GM23338 (cell line): Measurements from ENCODE around the gene ATF4. TPM values are rescaled to one million over a fixed set of nuclear protein-coding genes. Genes with fewer than 3 reads are reported as not detected.

Experiments used
- ATAC-seq: fragments of 200-7000 bp; cut with Tn5 transposase; 3 replicates; pipeline ENCODE4 v1.9.1; 2020
- DNase-seq: peaks from one replicate; pipeline ENCODE4 v3.0.0-alpha.2; 2015; ENCODE audit warnings: low spot score
- H2AFZ ChIP-seq: fragments of 200-600 bp; sonication (generic); 2 replicates; pipeline ENCODE4 v1.8.0; 2016; ENCODE audit warnings: antibody characterized with exemption, mild to moderate bottlenecking, moderate library complexity
- H3F3A ChIP-seq: fragments of 200-600 bp; sonication (generic); replicated peaks from 2 replicates; pipeline ENCODE4 v1.8.0; 2017; ENCODE audit warnings: antibody characterized with exemption, mixed run types, low read depth
- H3K27ac ChIP-seq: fragments of 200-600 bp; sonication (generic); 2 replicates; pipeline ENCODE4 v1.6.1; 2016; ENCODE audit warnings: low read depth
- H3K27me3 ChIP-seq: fragments of 200-600 bp; sonication (generic); 2 replicates; pipeline ENCODE4 v1.8.0; 2016; ENCODE audit warnings: mild to moderate bottlenecking, mixed run types, moderate library complexity; ENCODE audit not compliant: insufficient read depth
- H3K36me3 ChIP-seq: fragments of 200-600 bp; sonication (generic); 2 replicates; pipeline ENCODE4 v1.8.0; 2016; ENCODE audit warnings: mild to moderate bottlenecking; ENCODE audit not compliant: insufficient read depth
- H3K4me1 ChIP-seq: fragments of 200-600 bp; sonication (generic); 2 replicates; pipeline ENCODE4 v1.8.0; 2016; ENCODE audit warnings: mild to moderate bottlenecking, moderate library complexity; ENCODE audit not compliant: insufficient read depth
- H3K4me2 ChIP-seq: fragments of 200-600 bp; sonication (generic); 2 replicates; pipeline ENCODE4 v1.7.1; 2017; ENCODE audit warnings: mixed run types
- H3K4me3 ChIP-seq: fragments of 200-600 bp; sonication (generic); 2 replicates; pipeline ENCODE4 v1.6.1; 2016; ENCODE audit warnings: mixed run types
- H3K79me2 ChIP-seq: fragments of 200-600 bp; sonication (generic); replicated peaks from 2 replicates; pipeline ENCODE4 v1.8.0; 2017; ENCODE audit warnings: mild to moderate bottlenecking; ENCODE audit not compliant: insufficient read depth
- H3K9me2 ChIP-seq: fragments of 200-600 bp; sonication (generic); 2 replicates; pipeline ENCODE4 v1.8.0; 2017; ENCODE audit not compliant: insufficient read depth
- H4K20me1 ChIP-seq: fragments of 200-600 bp; sonication (generic); replicated peaks from 2 replicates; pipeline ENCODE4 v1.8.0; 2017; ENCODE audit warnings: mild to moderate bottlenecking; ENCODE audit not compliant: insufficient read depth
- H3K27ac Mint-ChIP-seq: 2 replicates; pipeline ENCODE4 v1.8.0; 2020; ENCODE audit warnings: inconsistent platforms, mild to moderate bottlenecking, moderate library complexity, mixed read lengths
- H3K27me3 Mint-ChIP-seq: 3 replicates; pipeline ENCODE4 v1.8.0; 2022; ENCODE audit warnings: low read depth, mild to moderate bottlenecking, moderate library complexity, mixed read lengths, inconsistent platforms; ENCODE audit not compliant: insufficient read depth, poor library complexity
- H3K36me3 Mint-ChIP-seq: 3 replicates; pipeline ENCODE4 v1.8.0; 2021; ENCODE audit warnings: low read depth, mild to moderate bottlenecking, inconsistent platforms, moderate library complexity, mixed read lengths
- H3K4me1 Mint-ChIP-seq: 3 replicates; pipeline ENCODE4 v1.8.0; 2020; ENCODE audit warnings: mild to moderate bottlenecking, inconsistent platforms, mixed read lengths
- H3K4me3 Mint-ChIP-seq: 3 replicates; pipeline ENCODE4 v1.8.0; 2021; ENCODE audit warnings: moderate library complexity, mild to moderate bottlenecking, inconsistent platforms, mixed read lengths
- H3K9me3 Mint-ChIP-seq: 3 replicates; pipeline ENCODE4 v1.8.0; 2020; ENCODE audit warnings: moderate library complexity, mild to moderate bottlenecking, inconsistent platforms, mixed read lengths
- CREB1 ChIP-seq: fragments of 250-450 bp; sonication (Bioruptor Pico); IDR thresholded peaks from 2 replicates; pipeline ENCODE4 v1.5.0; 2020; ENCODE audit warnings: low read depth, mild to moderate bottlenecking, moderate library complexity
- EZH2 ChIP-seq: fragments of 200-600 bp; sonication (generic); IDR thresholded peaks from one replicate; pipeline ENCODE4 v1.8.0; 2017; ENCODE audit warnings: antibody characterized with exemption, mild to moderate bottlenecking, low read depth; ENCODE audit not compliant: unreplicated experiment
- EZH2phosphoT487 ChIP-seq: fragments of 200-600 bp; sonication (generic); IDR thresholded peaks from one replicate; pipeline ENCODE4 v1.8.1; 2018; ENCODE audit warnings: antibody characterized with exemption; ENCODE audit not compliant: unreplicated experiment
- JUNB ChIP-seq: IDR thresholded peaks from one replicate; pipeline ENCODE4 v1.6.1; 2016; ENCODE audit warnings: antibody characterized with exemption; ENCODE audit not compliant: unreplicated experiment
- STAT1 ChIP-seq: IDR thresholded peaks from one replicate; pipeline ENCODE4 v1.6.1; 2016; ENCODE audit warnings: antibody characterized with exemption; ENCODE audit not compliant: unreplicated experiment
- ZNF331 ChIP-seq: fragments of 250-450 bp; sonication (Bioruptor Pico); IDR thresholded peaks from 2 replicates; pipeline ENCODE4 v1.5.0; 2020; ENCODE audit warnings: low read depth, mild to moderate bottlenecking, moderate library complexity
- polyA plus RNA-seq: library from polyadenylated mRNA; unstranded; fragments of >200 nt; fragmentation: Nextera tagmentation; extraction: Ambion mirVana; gene quantifications from 2 replicates; pipeline ENCODE4 v1.2.1, GENCODE V29; 2016
- total RNA-seq: library from RNA; depleted of rRNA; stranded (reverse); fragments of >200 nt; shearing (Covaris generic); gene quantifications from 2 replicates; pipeline ENCODE4 v1.2.3, GENCODE V29; 2014
- TF ChIP-seq, protein P1 (sequence below): fragments of 250-450 bp; sonication (Bioruptor Pico); IDR thresholded peaks from 2 replicates; pipeline ENCODE4 v1.5.0; 2020; ENCODE audit warnings: mild to moderate bottlenecking, moderate library complexity
- TF ChIP-seq, protein P2 (sequence below), 2 experiments: fragments of 200-600 bp in 1 of 2; sonication (generic) in 1 of 2; conservative IDR thresholded peaks; 2 replicates each; pipeline versions ENCODE4 v1.5.1 to v1.6.1; 2016 to 2017; ENCODE audit warnings: antibody characterized with exemption in 2 of 2, low read depth in 2 of 2, mild to moderate bottlenecking in 2 of 2, moderate library complexity in 1 of 2
- TF ChIP-seq, protein P3 (sequence below): IDR thresholded peaks from one replicate; pipeline ENCODE4 v1.6.1; 2018; ENCODE audit warnings: antibody characterized with exemption; ENCODE audit not compliant: unreplicated experiment

ATF4 gene
- total and polyA plus RNA-seq, 2 experiments from 2014 or later, result 446 to 553 TPM

DNA sequence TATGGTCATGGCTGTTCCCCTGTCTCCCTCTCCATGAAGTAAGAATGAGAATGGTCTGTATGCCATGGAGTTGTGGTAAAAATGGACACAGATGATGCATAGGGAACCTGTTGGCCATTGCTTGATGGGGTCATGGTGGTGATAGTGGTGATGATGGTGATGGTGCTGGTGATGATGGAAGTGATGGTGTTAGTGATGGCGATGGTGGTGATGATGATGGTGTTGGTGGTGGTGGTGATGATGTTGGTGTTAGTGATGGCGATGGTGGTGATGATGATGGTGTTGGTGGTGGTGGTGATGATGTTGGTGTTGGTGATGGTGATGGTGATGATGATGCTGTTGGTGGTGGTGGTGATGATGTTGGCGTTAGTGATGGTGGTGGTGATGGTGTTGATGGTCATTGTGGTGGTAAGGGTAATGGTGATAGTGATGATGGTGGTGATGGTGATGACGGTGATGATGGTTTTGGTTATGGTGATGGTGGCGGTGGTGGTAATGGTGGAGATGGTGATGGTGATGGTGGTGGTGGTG is 45.1 kb downstream of the ATF4 start (continued):
- TF ChIP-seq, protein P1, sequence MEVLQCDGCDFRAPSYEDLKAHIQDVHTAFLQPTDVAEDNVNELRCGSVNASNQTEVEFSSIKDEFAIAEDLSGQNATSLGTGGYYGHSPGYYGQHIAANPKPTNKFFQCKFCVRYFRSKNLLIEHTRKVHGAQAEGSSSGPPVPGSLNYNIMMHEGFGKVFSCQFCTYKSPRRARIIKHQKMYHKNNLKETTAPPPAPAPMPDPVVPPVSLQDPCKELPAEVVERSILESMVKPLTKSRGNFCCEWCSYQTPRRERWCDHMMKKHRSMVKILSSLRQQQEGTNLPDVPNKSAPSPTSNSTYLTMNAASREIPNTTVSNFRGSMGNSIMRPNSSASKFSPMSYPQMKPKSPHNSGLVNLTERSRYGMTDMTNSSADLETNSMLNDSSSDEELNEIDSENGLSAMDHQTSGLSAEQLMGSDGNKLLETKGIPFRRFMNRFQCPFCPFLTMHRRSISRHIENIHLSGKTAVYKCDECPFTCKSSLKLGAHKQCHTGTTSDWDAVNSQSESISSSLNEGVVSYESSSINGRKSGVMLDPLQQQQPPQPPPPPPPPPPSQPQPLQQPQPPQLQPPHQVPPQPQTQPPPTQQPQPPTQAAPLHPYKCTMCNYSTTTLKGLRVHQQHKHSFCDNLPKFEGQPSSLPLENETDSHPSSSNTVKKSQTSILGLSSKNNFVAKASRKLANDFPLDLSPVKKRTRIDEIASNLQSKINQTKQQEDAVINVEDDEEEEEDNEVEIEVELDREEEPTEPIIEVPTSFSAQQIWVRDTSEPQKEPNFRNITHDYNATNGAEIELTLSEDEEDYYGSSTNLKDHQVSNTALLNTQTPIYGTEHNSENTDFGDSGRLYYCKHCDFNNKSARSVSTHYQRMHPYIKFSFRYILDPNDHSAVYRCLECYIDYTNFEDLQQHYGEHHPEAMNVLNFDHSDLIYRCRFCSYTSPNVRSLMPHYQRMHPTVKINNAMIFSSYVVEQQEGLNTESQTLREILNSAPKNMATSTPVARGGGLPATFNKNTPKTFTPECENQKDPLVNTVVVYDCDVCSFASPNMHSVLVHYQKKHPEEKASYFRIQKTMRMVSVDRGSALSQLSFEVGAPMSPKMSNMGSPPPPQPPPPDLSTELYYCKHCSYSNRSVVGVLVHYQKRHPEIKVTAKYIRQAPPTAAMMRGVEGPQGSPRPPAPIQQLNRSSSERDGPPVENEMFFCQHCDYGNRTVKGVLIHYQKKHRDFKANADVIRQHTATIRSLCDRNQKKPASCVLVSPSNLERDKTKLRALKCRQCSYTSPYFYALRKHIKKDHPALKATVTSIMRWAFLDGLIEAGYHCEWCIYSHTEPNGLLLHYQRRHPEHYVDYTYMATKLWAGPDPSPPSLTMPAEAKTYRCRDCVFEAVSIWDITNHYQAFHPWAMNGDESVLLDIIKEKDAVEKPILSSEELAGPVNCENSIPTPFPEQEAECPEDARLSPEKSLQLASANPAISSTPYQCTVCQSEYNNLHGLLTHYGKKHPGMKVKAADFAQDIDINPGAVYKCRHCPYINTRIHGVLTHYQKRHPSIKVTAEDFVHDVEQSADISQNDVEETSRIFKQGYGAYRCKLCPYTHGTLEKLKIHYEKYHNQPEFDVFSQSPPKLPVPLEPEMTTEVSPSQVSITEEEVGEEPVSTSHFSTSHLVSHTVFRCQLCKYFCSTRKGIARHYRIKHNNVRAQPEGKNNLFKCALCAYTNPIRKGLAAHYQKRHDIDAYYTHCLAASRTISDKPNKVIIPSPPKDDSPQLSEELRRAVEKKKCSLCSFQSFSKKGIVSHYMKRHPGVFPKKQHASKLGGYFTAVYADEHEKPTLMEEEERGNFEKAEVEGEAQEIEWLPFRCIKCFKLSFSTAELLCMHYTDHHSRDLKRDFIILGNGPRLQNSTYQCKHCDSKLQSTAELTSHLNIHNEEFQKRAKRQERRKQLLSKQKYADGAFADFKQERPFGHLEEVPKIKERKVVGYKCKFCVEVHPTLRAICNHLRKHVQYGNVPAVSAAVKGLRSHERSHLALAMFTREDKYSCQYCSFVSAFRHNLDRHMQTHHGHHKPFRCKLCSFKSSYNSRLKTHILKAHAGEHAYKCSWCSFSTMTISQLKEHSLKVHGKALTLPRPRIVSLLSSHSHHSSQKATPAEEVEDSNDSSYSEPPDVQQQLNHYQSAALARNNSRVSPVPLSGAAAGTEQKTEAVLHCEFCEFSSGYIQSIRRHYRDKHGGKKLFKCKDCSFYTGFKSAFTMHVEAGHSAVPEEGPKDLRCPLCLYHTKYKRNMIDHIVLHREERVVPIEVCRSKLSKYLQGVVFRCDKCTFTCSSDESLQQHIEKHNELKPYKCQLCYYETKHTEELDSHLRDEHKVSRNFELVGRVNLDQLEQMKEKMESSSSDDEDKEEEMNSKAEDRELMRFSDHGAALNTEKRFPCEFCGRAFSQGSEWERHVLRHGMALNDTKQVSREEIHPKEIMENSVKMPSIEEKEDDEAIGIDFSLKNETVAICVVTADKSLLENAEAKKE (CRISPR knock-in tag), result no peak
- TF ChIP-seq EZH2 (no peak), EZH2phosphoT487 (no peak)

- Mint-ChIP-seq H3K9me3 (peaks cover 7% of the 10 kb centered on the region), H3K4me3 (no peak overlapping the region), H3K27ac (no peak overlapping the region), H3K4me1 (peaks cover 6% of the 10 kb centered on the region; the same call in 2 of the 3 replicates), H3K36me3 (peaks cover 4% of the 10 kb centered on the region; the same call in 2 of the 3 replicates), H3K27me3 (peaks cover 2% of the 10 kb centered on the region)
- Histone ChIP-seq H2AFZ (peak overlapping the region; percentile 86), H3K9me2 (no peaks in the 10 kb centered on the region), H3K79me2 (no peaks in the 10 kb centered on the region), H3K4me2 (no peak overlapping the region), H3K27ac (no peak overlapping the region), H3K4me1 (no peaks in the 10 kb centered on the region), H3K27me3 (no peaks in the 10 kb centered on the region), H3K36me3 (no peaks in the 10 kb centered on the region), H3F3A (peaks cover 5% of the 10 kb centered on the region; the same call in 1 of the 2 replicates), H3K4me3 (no peak overlapping the region), H4K20me1 (no peaks in the 10 kb centered on the region)
- ATAC-seq, result peak; percentile 75
- DNase-seq, result peak; percentile 24
- TF ChIP-seq, protein P2, sequence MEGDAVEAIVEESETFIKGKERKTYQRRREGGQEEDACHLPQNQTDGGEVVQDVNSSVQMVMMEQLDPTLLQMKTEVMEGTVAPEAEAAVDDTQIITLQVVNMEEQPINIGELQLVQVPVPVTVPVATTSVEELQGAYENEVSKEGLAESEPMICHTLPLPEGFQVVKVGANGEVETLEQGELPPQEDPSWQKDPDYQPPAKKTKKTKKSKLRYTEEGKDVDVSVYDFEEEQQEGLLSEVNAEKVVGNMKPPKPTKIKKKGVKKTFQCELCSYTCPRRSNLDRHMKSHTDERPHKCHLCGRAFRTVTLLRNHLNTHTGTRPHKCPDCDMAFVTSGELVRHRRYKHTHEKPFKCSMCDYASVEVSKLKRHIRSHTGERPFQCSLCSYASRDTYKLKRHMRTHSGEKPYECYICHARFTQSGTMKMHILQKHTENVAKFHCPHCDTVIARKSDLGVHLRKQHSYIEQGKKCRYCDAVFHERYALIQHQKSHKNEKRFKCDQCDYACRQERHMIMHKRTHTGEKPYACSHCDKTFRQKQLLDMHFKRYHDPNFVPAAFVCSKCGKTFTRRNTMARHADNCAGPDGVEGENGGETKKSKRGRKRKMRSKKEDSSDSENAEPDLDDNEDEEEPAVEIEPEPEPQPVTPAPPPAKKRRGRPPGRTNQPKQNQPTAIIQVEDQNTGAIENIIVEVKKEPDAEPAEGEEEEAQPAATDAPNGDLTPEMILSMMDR (conservative IDR thresholded peaks at IDR 0.05; ENCODE audit: low read depth in 2 of 2), result peak in 1 of 2 experiments; percentile 12; a peak in 1 of 4 replicates
- TF ChIP-seq JUNB (no peak), EZH2 (no peak), STAT1 (no peak), CREB1 (no peak), ZNF331 (CRISPR knock-in tag) (no peak)
- TF ChIP-seq, protein P3, sequence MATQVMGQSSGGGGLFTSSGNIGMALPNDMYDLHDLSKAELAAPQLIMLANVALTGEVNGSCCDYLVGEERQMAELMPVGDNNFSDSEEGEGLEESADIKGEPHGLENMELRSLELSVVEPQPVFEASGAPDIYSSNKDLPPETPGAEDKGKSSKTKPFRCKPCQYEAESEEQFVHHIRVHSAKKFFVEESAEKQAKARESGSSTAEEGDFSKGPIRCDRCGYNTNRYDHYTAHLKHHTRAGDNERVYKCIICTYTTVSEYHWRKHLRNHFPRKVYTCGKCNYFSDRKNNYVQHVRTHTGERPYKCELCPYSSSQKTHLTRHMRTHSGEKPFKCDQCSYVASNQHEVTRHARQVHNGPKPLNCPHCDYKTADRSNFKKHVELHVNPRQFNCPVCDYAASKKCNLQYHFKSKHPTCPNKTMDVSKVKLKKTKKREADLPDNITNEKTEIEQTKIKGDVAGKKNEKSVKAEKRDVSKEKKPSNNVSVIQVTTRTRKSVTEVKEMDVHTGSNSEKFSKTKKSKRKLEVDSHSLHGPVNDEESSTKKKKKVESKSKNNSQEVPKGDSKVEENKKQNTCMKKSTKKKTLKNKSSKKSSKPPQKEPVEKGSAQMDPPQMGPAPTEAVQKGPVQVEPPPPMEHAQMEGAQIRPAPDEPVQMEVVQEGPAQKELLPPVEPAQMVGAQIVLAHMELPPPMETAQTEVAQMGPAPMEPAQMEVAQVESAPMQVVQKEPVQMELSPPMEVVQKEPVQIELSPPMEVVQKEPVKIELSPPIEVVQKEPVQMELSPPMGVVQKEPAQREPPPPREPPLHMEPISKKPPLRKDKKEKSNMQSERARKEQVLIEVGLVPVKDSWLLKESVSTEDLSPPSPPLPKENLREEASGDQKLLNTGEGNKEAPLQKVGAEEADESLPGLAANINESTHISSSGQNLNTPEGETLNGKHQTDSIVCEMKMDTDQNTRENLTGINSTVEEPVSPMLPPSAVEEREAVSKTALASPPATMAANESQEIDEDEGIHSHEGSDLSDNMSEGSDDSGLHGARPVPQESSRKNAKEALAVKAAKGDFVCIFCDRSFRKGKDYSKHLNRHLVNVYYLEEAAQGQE, result no peak
These were observed 47.0 kb downstream of the ATF4 start for GRCh38 chr22:39567135-39567946.
